RCC 7860 (cell line): ENCODE measurements around the gene CCNL2.
"Not testable (repeated sequence)": the region's sequence is repeated elsewhere in the genome, so short reads cannot be mapped to it uniquely, and the experiment has no call there.

ENCODE experiments used
- DNase-seq: peaks from one replicate; pipeline ENCODE4 v3.0.0-alpha.2; 2015; ENCODE audit warnings: low spot score
- FAIRE-seq: peaks from 2 replicates; lab custom pipeline; 2012; peaks lifted over from hg19 to GRCh38; lab: Jason Lieb, UNC

The CCNL2 gene

GRCh38 chr1:1399187-1399871, at the start of gene CCNL2:
CCNL2 (minus strand) TSS chr1:1399335; CDS start chr1:1399306, 29 bp downstream.
- FAIRE-seq (no peak), DNase-seq (peak; percentile 93)

GRCh38 chr1:1446631-1447030, 47.5 kb upstream of the CCNL2 start:
- FAIRE-seq, DNase-seq: not testable (repeated sequence)

DNA sequence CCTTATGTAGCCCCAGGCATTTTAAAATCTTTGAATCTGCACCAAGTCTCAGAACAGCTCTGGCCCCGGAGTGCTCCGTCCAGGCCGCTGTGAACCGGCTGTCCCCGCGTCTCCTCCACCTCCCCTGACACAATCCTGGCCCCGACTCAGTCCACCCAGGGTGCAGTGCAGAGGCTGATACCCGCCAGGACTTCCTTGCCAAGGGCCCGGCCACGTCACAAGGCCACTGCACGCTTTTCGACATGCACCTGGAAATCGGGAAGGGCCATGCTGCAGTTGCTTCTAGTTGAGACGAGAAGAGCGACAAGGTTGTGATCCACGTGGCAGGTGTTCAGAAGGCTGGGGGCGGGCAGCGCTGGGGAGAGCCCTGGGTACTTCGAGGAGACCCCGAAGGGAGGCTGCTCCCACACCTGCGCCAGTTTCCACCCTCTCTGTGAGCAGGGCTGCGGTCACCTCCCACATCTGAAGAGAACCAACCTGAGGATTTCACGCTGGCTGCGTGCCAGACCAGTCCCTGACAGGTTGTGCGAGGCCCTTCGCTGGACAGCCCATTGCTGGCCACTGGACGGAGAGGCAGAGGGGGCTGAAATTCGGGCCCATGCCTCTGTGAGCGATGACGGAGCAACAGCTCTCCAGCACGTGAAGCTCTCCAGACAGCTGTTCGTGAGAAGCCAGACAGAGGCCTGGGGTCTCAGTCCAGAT, 43.1 kb upstream of the CCNL2 start:
- FAIRE-seq (no peak), DNase-seq (no peak)

GRCh38 chr1:1441002-1441888, 42.1 kb upstream of the CCNL2 start:
- no peak for FAIRE-seq
- DNase-seq = no peak

DNA sequence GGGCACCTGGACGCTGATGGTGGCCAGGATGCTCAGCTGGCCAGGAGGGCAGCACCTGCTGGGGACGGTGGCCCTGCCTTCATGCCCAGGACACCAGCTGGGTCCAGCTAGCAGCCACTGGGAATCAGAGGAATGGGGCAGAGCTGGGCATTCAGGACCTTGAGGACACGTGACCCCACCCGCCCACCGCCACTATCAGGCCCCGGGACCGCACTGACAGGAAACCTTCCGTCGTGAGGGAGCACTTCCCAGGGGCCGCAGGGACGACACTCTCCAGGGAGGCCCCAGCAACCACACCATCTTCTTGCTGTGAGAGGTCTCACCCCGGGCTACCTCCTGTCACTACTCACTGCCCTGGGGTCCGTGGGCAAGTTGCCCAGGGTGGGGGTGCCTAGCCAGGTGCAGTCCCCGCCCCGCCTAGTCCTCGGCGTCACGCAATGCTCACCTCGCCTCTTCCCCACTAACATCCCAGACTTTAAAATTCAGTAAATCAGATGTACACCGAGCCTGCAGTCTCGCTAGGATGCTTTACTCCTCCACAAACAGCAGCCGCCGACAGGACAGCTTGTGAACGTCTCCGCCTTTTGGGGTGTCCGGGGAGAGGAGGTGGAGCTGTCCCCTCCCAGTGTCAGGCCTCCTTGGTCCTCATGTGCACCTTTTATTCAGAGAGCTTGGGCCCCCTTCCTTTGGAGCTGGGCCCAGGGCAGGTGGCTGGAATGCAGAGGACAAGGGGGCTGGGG, 41.3 kb upstream of the CCNL2 start:
- FAIRE-seq = no peak
- DNase-seq = no peak

DNA sequence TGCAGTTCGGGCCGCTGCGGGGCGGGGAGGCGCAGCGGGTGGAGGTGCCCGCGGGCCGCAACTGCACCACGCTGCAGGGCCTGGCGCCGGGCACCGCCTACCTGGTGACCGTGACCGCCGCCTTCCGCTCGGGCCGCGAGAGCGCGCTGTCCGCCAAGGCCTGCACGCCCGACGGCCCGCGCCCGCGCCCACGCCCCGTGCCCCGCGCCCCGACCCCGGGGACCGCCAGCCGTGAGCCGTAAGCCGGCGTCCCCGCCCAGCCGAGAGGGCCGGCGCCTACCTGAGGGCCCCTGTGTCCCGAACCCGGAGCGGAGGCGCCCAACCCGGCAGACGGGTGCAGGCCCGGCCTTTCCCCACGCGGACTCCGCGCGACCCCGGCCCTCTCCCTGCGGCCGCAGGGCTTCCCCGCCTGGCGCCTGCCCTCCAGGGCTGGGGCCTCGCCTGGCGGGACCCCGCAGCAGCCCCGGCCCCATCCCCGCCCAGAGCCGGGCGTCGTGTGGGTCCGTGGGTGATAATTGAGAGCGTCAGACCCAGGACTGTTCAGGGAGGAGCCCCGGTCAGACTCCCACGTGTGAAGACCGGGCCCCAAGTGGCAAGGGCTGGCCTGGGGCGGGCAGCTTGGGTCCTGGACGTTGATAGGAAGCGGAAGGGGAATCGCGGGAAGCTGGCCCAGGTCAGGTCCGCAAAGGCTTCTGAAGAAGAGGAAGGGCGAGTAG, 40.6 kb upstream of the CCNL2 start:
- no peak for DNase-seq
- FAIRE-seq = no peak

DNA sequence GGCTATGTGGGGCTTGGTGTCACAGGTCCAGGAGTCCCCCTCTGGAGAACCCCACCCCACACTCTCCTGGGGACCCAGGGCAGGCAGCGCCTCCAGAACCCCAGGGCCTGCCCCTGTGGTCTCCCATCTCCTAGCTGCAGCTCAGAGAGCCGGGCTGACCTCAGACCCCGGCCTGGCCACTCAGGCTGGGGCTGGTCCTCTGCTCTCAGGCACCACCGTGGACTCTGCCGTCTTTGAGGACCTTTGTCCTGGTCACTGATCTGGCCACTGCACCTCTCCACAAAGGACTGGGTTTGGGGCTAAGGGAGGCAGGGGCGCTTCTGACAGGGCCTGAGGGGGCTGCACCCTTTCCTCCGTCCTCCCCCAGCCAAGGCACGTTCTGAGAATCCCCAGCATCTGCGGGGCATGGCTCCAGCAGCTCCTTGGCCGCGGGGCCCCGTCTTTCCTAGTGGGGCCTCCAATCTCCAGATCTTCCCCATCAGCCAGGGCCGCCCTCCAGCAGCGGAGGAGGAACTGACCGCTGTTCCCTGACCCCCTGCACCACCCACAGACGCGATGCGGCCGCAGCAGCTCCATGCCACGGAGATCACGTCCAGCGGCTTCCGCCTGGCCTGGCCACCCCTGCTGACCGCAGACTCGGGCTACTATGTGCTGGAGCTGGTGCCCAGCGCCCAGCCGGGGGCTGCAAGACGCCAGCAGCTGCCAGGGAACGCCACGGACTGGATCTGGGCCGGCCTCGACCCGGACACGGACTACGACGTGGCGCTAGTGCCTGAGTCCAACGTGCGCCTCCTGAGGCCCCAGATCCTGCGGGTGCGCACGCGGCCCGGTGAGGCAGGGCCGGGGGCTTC, 39.6 kb upstream of the CCNL2 start:
- DNase-seq (no peak), FAIRE-seq (no peak)

- FAIRE-seq (peak; percentile 83), DNase-seq (peak; percentile 76)
Observed at GRCh38 chr1:1437904-1438376, 38.8 kb upstream of the CCNL2 start.

- FAIRE-seq (no peak), DNase-seq (no peak)
Observed at GRCh38 chr1:1437033-1437903, 38.1 kb upstream of the CCNL2 start.

GRCh38 chr1:1436630-1437032, 37.5 kb upstream of the CCNL2 start:
- DNase-seq = no peak
- no peak for FAIRE-seq

GRCh38 chr1:1435911-1436629, 36.9 kb upstream of the CCNL2 start:
- no peak for FAIRE-seq
- no peak for DNase-seq

GRCh38 chr1:1435106-1435903, 36.2 kb upstream of the CCNL2 start, which contains the start of gene VWA1:
VWA1 (plus strand) TSS chr1:1435690; CDS start chr1:1435749, 59 bp downstream.
- no peak for DNase-seq
- no peak for FAIRE-seq

- FAIRE-seq = no peak
- no peak for DNase-seq
Observed at GRCh38 chr1:1434824-1435105, 35.6 kb upstream of the CCNL2 start.

DNA sequence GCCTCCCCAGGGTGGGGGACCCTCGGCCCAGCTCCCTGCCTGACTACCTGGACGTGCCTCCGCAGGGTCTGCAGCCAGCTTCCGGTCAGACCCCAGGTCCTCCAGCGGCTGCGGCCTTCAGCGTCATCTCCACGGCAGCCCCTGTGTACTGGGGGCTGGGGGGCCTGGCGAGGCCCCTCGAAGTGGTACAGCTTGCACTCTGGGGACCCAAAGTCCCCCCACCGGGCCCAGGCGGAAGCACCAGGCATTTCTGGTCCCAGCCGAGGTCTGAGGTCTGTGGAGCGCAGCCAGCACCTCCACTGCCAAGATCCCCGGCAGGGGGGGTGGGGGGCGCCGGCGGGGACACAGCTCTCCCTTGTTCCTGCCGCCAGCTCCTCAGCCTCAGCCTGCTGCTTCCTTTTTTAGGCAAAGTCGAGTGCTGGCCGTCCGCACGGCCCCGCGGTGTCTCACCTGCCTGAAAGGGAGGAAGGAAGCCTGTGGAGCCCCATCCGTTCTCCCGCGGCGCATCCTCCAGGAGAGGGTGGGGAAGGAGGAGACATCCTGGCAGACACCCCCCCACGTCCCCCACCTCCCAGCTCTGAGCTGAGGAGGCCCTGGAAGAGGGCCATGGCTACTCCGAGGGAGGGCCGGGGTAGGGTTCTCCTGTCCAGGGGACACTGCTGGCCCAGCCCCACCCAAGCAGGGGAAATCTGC, 35.1 kb upstream of the CCNL2 start:
- FAIRE-seq (no peak), DNase-seq (no peak)

- no peak for FAIRE-seq
- DNase-seq = no peak
Observed at GRCh38 chr1:1433804-1434130, 34.6 kb upstream of the CCNL2 start.
